GM12878 (cell line): ENCODE measurements around the gene PTPRN2. TPM values are rescaled to one million over a fixed set of nuclear protein-coding genes. Genes with fewer than 3 reads are reported as not detected.

Source experiments
- ATAC-seq: fragments of 200-7000 bp; cut with Tn5 transposase; 3 replicates; pipeline ENCODE4 v1.9.1; 2020; ENCODE audit warnings: mild to moderate bottlenecking, moderate library complexity
- BruUV-seq: library from RNA; stranded (reverse); fragments of 400-500 nt; replicated peaks from 2 replicates; lab custom pipeline; 2021; lab: Mats Ljungman, UMichigan
- CTCF ChIA-PET: fragments of 300-600 bp; sonication (Branson Sonifier 250); formaldehyde crosslinking; extraction: SDS; loops from one replicate; lab custom pipeline; 2021; ENCODE audit warnings: inconsistent platforms; lab: Yijun Ruan, JAX
- POLR2A ChIA-PET: fragments of 350-600 bp; formaldehyde crosslinking; extraction: SDS; loops from one replicate; lab custom pipeline; 2021; ENCODE audit warnings: inconsistent platforms; lab: Charles Lee
- RAD21 ChIA-PET: fragments of 300-600 bp; sonication (Branson Sonifier 250); formaldehyde crosslinking; loops from one replicate; lab custom pipeline; 2023; ENCODE audit warnings: antibody characterized with exemption; ENCODE audit not compliant: unreplicated experiment; lab: Charles Lee
- SMC1A ChIA-PET: fragments of 300-600 bp; sonication (Branson Sonifier 250); formaldehyde crosslinking; loops from one replicate; lab custom pipeline; 2023; ENCODE audit not compliant: unreplicated experiment, uncharacterized antibody; lab: Charles Lee
- DNase-seq: peaks from one replicate; pipeline ENCODE4 v3.0.0-alpha.2; 2011; ENCODE audit warnings: low read depth, low spot score
- FAIRE-seq: peaks from 3 replicates; lab custom pipeline; 2011; peaks lifted over from hg19 to GRCh38; lab: Jason Lieb, UNC
- H2AFZ ChIP-seq: 2 replicates; pipeline ENCODE4 v1.6.0; 2011; ENCODE audit warnings: low read depth, low read length, control low read depth; ENCODE audit not compliant: control insufficient read depth
- H3K27ac ChIP-seq: 2 replicates; pipeline ENCODE4 v1.5.1; 2011; ENCODE audit warnings: control low read depth; ENCODE audit not compliant: control insufficient read depth, insufficient read depth
- H3K27me3 ChIP-seq, 2 experiments: replicated peaks in 1 of 2; 2 replicates each; pipeline versions ENCODE4 v1.6.0 to v1.6.1; 2011; ENCODE audit warnings: low read length in 1 of 2; ENCODE audit not compliant: control insufficient read depth in 2 of 2, insufficient read depth in 2 of 2
- H3K36me3 ChIP-seq, 2 experiments: 2 replicates each; pipeline ENCODE4 v1.5.1; 2011; ENCODE audit warnings: low read length in 1 of 2; ENCODE audit not compliant: control insufficient read depth in 2 of 2, insufficient read depth in 2 of 2
- H3K4me1 ChIP-seq: 2 replicates; pipeline ENCODE4 v1.6.1; 2011; ENCODE audit warnings: mild to moderate bottlenecking, low read length, moderate library complexity, mixed read lengths; ENCODE audit not compliant: control insufficient read depth, insufficient read depth
- H3K4me2 ChIP-seq: 2 replicates; pipeline ENCODE4 v1.6.0; 2011; ENCODE audit warnings: control low read depth; ENCODE audit not compliant: control insufficient read depth, insufficient read depth
- H3K4me3 ChIP-seq: fragments of 200-600 bp; sonication (generic); 2 replicates; pipeline ENCODE4 v1.5.1; 2016
- H3K79me2 ChIP-seq: 2 replicates; pipeline ENCODE4 v1.6.0; 2011; ENCODE audit warnings: low read length; ENCODE audit not compliant: control insufficient read depth, insufficient read depth
- H3K9ac ChIP-seq: 2 replicates; pipeline ENCODE4 v1.8.0; 2011; ENCODE audit warnings: low read length, control low read depth, mixed read lengths; ENCODE audit not compliant: control insufficient read depth, insufficient read depth
- H3K9me3 ChIP-seq: replicated peaks from 3 replicates; pipeline ENCODE4 v1.5.1; 2011; ENCODE audit warnings: mild to moderate bottlenecking, low read length; ENCODE audit not compliant: control insufficient read depth, insufficient read depth
- H4K20me1 ChIP-seq: 2 replicates; pipeline ENCODE4 v1.6.0; 2011; ENCODE audit not compliant: control insufficient read depth, insufficient read depth
- MTA2 ChIP-seq: fragments of 450-650 bp; IDR thresholded peaks from 2 replicates; pipeline ENCODE4 v1.6.1; 2016; ENCODE audit warnings: low read depth, mild to moderate bottlenecking, moderate library complexity
- NFYA ChIP-seq: IDR thresholded peaks from 2 replicates; pipeline ENCODE4 v1.6.1; 2011; ENCODE audit warnings: low read depth, mild to moderate bottlenecking, low read length, improper control_type of control experiment, borderline replicate concordance
- RBBP5 ChIP-seq: fragments of 200-600 bp; sonication (generic); conservative IDR thresholded peaks from 2 replicates; pipeline ENCODE4 v1.6.1; 2016
- WGBS: methylation state at CpG from one replicate; pipeline ENCODE4 v1.1.6; 2016; ENCODE audit warnings: low lambda C conversion rate; ENCODE audit not compliant: insufficient replicate concordance, insufficient coverage; ENCODE audit errors: missing lambda C conversion rate; 5-methylcytosine and 5-hydroxymethylcytosine counted together
- in situ Hi-C: fragments of 300-500 bp; cut with MboI; formaldehyde crosslinking; loops from 9 replicates; pipeline ENCODE4 v1.14.3; 2018; ENCODE audit warnings: mixed read lengths
- intact Hi-C: fragments of 100-400 bp; cut with micrococcal nuclease; formaldehyde crosslinking; loops from one replicate; pipeline ENCODE4 v1.14.2; 2022; ENCODE audit not compliant: unreplicated experiment
- polyA plus RNA-seq, 11 experiments: library from polyadenylated mRNA; depleted of rRNA in 4 of 11; unstranded in 6 of 11; stranded (reverse) in 5 of 11; fragments of >200 nt; fragmentation: Nextera tagmentation in 4 of 11; fragmentation: Illumina TruSeq in 1 of 11; extraction: Ambion mirVana in 4 of 11; extraction: Trizol in 1 of 11; gene quantifications; 1 replicate in 1 of 11; 2 replicates in 10 of 11; pipeline versions ENCODE4 v1.2.1 to v1.2.3, GENCODE V29; 2011 to 2016; ENCODE audit warnings: inconsistent platforms in 2 of 11, missing spikeins in 2 of 11, low read depth in 1 of 11
- total RNA-seq, 4 experiments: library from RNA; depleted of rRNA in 3 of 4; stranded (reverse); fragments of >200 nt in 3 of 4; fragmentation: Illumina TruSeq in 1 of 4; extraction: Trizol in 1 of 4; gene quantifications; 2 replicates each; pipeline versions ENCODE4 v1.2.1 to v1.2.3, GENCODE V29; 2013 to 2021
- TF ChIP-seq, protein P1 (sequence below): fragments of 450-650 bp; conservative IDR thresholded peaks from 2 replicates; pipeline ENCODE4 v1.6.1; 2017; ENCODE audit warnings: mild to moderate bottlenecking, moderate library complexity
- TF ChIP-seq, protein P2 (sequence below): IDR thresholded peaks from 2 replicates; pipeline ENCODE4 v1.6.1; 2011; ENCODE audit warnings: borderline replicate concordance, low read depth, mild to moderate bottlenecking, moderate library complexity, mixed read lengths, low read length; ENCODE audit not compliant: insufficient read depth; ENCODE audit errors: extremely low read length

The PTPRN2 gene
- total and polyA plus RNA-seq, 10 of the 15 experiments (the other 5 are each of a cell fraction or from before 2014, with no cell fraction given) = 5.4 TPM; not detected in 9

DNA sequence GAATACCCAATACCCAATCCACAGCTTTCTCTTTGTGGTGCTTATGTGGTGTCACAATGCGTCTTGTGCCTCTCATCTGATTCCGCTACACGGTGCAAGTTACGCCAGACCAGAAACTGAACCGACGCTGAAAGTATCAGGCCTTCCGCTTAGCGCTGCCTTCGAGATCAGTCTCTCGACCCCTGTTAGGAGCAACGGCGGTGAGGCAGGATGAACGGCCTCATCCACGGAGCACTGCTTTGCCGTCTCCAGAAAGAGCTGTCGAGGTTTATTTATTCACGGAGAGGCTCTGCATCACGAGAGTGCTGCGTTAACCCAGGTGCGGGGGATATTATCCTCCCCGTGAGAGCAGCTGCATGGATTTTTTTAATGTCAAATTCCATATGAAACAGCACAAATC, 786.5 kb downstream of the PTPRN2 start:
- Histone ChIP-seq H3K4me2 (no peak overlapping the region), H4K20me1 (no peaks in the 10 kb centered on the region), H3K4me3 (no peak overlapping the region), H3K4me1 (no peaks in the 10 kb centered on the region), H3K79me2 (no peaks in the 10 kb centered on the region), H3K27ac (no peak overlapping the region), H3K36me3 (no peaks in the 10 kb centered on the region), H3K9ac (no peak overlapping the region), H2AFZ (no peak overlapping the region), H3K9me3 (no peaks in the 10 kb centered on the region; the same call in 2 of the 3 replicates), H3K27me3 (no peaks in the 10 kb centered on the region)
- ChIA-PET RAD21 (no interaction called here), POLR2A (no interaction called here), CTCF (no interaction called here), SMC1A (no interaction called here)
- no peak for ATAC-seq
- no peak for DNase-seq
- 80% methylated on average over 21 of the region's 21 CpGs for WGBS
- FAIRE-seq = no peak
- in situ Hi-C loops (no loop called here), intact Hi-C loops (no loop called here)
- BruUV-seq = no TSS peak
- TF ChIP-seq, protein P1, sequence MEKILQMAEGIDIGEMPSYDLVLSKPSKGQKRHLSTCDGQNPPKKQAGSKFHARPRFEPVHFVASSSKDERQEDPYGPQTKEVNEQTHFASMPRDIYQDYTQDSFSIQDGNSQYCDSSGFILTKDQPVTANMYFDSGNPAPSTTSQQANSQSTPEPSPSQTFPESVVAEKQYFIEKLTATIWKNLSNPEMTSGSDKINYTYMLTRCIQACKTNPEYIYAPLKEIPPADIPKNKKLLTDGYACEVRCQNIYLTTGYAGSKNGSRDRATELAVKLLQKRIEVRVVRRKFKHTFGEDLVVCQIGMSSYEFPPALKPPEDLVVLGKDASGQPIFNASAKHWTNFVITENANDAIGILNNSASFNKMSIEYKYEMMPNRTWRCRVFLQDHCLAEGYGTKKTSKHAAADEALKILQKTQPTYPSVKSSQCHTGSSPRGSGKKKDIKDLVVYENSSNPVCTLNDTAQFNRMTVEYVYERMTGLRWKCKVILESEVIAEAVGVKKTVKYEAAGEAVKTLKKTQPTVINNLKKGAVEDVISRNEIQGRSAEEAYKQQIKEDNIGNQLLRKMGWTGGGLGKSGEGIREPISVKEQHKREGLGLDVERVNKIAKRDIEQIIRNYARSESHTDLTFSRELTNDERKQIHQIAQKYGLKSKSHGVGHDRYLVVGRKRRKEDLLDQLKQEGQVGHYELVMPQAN = no peak
- no peak for TF ChIP-seq NFYA
- TF ChIP-seq MTA2 = no peak
- no peak for TF ChIP-seq RBBP5
- TF ChIP-seq, protein P2, sequence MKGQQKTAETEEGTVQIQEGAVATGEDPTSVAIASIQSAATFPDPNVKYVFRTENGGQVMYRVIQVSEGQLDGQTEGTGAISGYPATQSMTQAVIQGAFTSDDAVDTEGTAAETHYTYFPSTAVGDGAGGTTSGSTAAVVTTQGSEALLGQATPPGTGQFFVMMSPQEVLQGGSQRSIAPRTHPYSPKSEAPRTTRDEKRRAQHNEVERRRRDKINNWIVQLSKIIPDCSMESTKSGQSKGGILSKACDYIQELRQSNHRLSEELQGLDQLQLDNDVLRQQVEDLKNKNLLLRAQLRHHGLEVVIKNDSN = no peak
